Endothelial cell of umbilical vein (primary cell): ENCODE results near the gene MEI4.

Source experiments
- EZH2 ChIP-seq: IDR thresholded peaks from 2 replicates; pipeline ENCODE4 v1.6.1; 2012; ENCODE audit warnings: borderline replicate concordance, low read depth, mild to moderate bottlenecking, moderate library complexity, low read length, inconsistent platforms; ENCODE audit not compliant: severe bottlenecking
- MYC ChIP-seq: IDR thresholded peaks from one replicate; pipeline ENCODE4 v1.6.1; 2011; ENCODE audit warnings: mild to moderate bottlenecking, low read depth, low read length
- POLR2A ChIP-seq: IDR thresholded peaks from 2 replicates; pipeline ENCODE4 v1.6.1; 2012; ENCODE audit warnings: low read depth, mild to moderate bottlenecking, control low read depth, low read length
- POLR2AphosphoS5 ChIP-seq: IDR thresholded peaks from 2 replicates; pipeline ENCODE4 v1.6.1; 2012; ENCODE audit warnings: low read depth, mild to moderate bottlenecking, control low read depth, low read length, moderate library complexity; ENCODE audit not compliant: insufficient read depth
- TF ChIP-seq, protein P1 (sequence below), 2 donors: IDR thresholded peaks; 1 replicate in 1 of 2; 2 replicates in 1 of 2; pipeline ENCODE4 v1.5.1; 2011; ENCODE audit warnings: low read length in 2 of 2, mild to moderate bottlenecking in 2 of 2, moderate library complexity in 2 of 2, control low read depth in 1 of 2, inconsistent platforms in 1 of 2, low read depth in 1 of 2; ENCODE audit not compliant: insufficient read depth in 1 of 2; ENCODE audit errors: extremely low read depth in 1 of 2

DNA sequence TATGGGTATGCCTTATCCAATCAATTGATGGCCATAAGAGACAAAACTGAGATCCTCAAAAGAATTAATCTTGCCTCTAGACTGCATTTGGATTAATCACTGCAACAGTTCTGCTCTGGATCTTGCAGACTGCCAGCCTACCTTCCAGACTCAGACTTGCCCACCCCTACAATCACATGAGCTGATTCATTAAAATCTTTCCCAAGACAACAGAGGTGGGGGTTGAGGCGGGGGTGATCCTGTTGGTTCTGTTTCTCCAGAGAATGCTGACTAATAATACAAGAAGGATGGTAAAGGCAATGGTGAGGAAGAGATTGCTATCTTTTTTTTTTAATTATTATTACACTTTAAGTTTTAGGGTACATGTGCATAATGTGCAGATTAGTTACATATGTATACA, 43.7 kb upstream of the MEI4 start:
- TF ChIP-seq POLR2AphosphoS5 (no peak), MYC (no peak), POLR2A (no peak), EZH2 (no peak)
- TF ChIP-seq, protein P1, sequence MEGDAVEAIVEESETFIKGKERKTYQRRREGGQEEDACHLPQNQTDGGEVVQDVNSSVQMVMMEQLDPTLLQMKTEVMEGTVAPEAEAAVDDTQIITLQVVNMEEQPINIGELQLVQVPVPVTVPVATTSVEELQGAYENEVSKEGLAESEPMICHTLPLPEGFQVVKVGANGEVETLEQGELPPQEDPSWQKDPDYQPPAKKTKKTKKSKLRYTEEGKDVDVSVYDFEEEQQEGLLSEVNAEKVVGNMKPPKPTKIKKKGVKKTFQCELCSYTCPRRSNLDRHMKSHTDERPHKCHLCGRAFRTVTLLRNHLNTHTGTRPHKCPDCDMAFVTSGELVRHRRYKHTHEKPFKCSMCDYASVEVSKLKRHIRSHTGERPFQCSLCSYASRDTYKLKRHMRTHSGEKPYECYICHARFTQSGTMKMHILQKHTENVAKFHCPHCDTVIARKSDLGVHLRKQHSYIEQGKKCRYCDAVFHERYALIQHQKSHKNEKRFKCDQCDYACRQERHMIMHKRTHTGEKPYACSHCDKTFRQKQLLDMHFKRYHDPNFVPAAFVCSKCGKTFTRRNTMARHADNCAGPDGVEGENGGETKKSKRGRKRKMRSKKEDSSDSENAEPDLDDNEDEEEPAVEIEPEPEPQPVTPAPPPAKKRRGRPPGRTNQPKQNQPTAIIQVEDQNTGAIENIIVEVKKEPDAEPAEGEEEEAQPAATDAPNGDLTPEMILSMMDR (IDR thresholded peaks at IDR 0.05; ENCODE audit: extremely low read depth in 1 of 2, insufficient read depth in 1 of 2, low read depth in 1 of 2, low read length in 2 of 2), result no peak
